HEK293 (cell line): ENCODE data around the gene RDH5.

ENCODE experiments used
- KLF10 ChIP-seq: fragments of 450-650 bp; IDR thresholded peaks from 2 replicates; pipeline ENCODE4 v1.5.1; 2018; ENCODE audit warnings: missing biosample characterization, mild to moderate bottlenecking, missing genetic modification characterization
- REPIN1 ChIP-seq: fragments of 450-650 bp; formaldehyde crosslinking; IDR thresholded peaks from 2 replicates; pipeline ENCODE4 v1.5.1; 2017; ENCODE audit warnings: missing biosample characterization, missing genetic modification characterization, low read depth
- SCRT1 ChIP-seq: fragments of 450-650 bp; formaldehyde crosslinking; IDR thresholded peaks from 2 replicates; pipeline ENCODE4 v1.5.1; 2016; ENCODE audit warnings: missing biosample characterization, missing genetic modification characterization, borderline replicate concordance
- ZFP41 ChIP-seq: fragments of 450-650 bp; formaldehyde crosslinking; IDR thresholded peaks from 2 replicates; pipeline ENCODE4 v1.5.1; 2016; ENCODE audit warnings: missing biosample characterization, missing genetic modification characterization, borderline replicate concordance
- ZNF155 ChIP-seq: fragments of 450-650 bp; formaldehyde crosslinking; IDR thresholded peaks from 2 replicates; pipeline ENCODE4 v1.5.1; 2016; ENCODE audit warnings: missing biosample characterization, missing genetic modification characterization
- ZNF266 ChIP-seq: fragments of 450-650 bp; formaldehyde crosslinking; IDR thresholded peaks from 2 replicates; pipeline ENCODE4 v1.5.1; 2016; ENCODE audit warnings: missing biosample characterization, missing genetic modification characterization, low read depth
- ZNF274 ChIP-seq, 2 experiments: fragments of 200-500 bp in 1 of 2; fragments of 450-650 bp in 1 of 2; sonication (Bioruptor generic) in 1 of 2; formaldehyde crosslinking in 1 of 2; IDR thresholded peaks; 2 replicates each; pipeline versions ENCODE4 v1.5.1 to v1.6.1; 2014 to 2016; ENCODE audit warnings: borderline replicate concordance in 1 of 2, inconsistent platforms in 1 of 2, low read length in 1 of 2, missing biosample characterization in 1 of 2, missing genetic modification characterization in 1 of 2
- ZNF335 ChIP-seq: fragments of 450-650 bp; formaldehyde crosslinking; conservative IDR thresholded peaks from 2 replicates; pipeline ENCODE4 v1.5.1; 2016; ENCODE audit warnings: missing biosample characterization, missing genetic modification characterization
- ZNF391 ChIP-seq: fragments of 450-650 bp; formaldehyde crosslinking; IDR thresholded peaks from 2 replicates; pipeline ENCODE4 v1.5.1; 2016; ENCODE audit warnings: low read depth, missing biosample characterization, missing genetic modification characterization, borderline replicate concordance
- ZNF521 ChIP-seq: fragments of 450-650 bp; formaldehyde crosslinking; IDR thresholded peaks from 2 replicates; pipeline ENCODE4 v1.5.1; 2017; ENCODE audit warnings: missing biosample characterization, mild to moderate bottlenecking, missing genetic modification characterization
- ZNF629 ChIP-seq: fragments of 450-650 bp; formaldehyde crosslinking; IDR thresholded peaks from 2 replicates; pipeline ENCODE4 v1.5.1; 2017; ENCODE audit warnings: missing biosample characterization, missing genetic modification characterization
- ZNF747 ChIP-seq: fragments of 450-650 bp; formaldehyde crosslinking; IDR thresholded peaks from 2 replicates; pipeline ENCODE4 v1.5.1; 2016; ENCODE audit warnings: missing biosample characterization, missing genetic modification characterization
- ZNF792 ChIP-seq: fragments of 450-650 bp; formaldehyde crosslinking; IDR thresholded peaks from 2 replicates; pipeline ENCODE4 v1.5.1; 2016; ENCODE audit warnings: missing biosample characterization, missing genetic modification characterization
- TF ChIP-seq, protein P1 (sequence below): fragments of 450-650 bp; formaldehyde crosslinking; IDR thresholded peaks from 2 replicates; pipeline ENCODE4 v1.5.1; 2016; ENCODE audit warnings: missing biosample characterization, missing genetic modification characterization
- TF ChIP-seq, protein P2 (sequence below): IDR thresholded peaks from 2 replicates; pipeline ENCODE4 v1.6.1; 2011; ENCODE audit warnings: mild to moderate bottlenecking, low read depth, low read length, borderline replicate concordance
- TF ChIP-seq, protein P3 (sequence below): fragments of 450-650 bp; formaldehyde crosslinking; IDR thresholded peaks from 2 replicates; pipeline ENCODE4 v1.5.1; 2016; ENCODE audit warnings: missing biosample characterization, missing genetic modification characterization
- TF ChIP-seq, protein P4 (sequence below): fragments of 450-650 bp; formaldehyde crosslinking; conservative IDR thresholded peaks from 2 replicates; pipeline ENCODE4 v1.5.1; 2016; ENCODE audit warnings: low read depth, missing biosample characterization, missing genetic modification characterization
- TF ChIP-seq, protein P5 (sequence below): fragments of 450-650 bp; formaldehyde crosslinking; IDR thresholded peaks from 2 replicates; pipeline ENCODE4 v1.5.1; 2016; ENCODE audit warnings: missing biosample characterization, missing genetic modification characterization
- TF ChIP-seq, protein P6 (sequence below): fragments of 450-650 bp; formaldehyde crosslinking; IDR thresholded peaks from 2 replicates; pipeline ENCODE4 v1.5.1; 2016; ENCODE audit warnings: missing biosample characterization, missing genetic modification characterization
- TF ChIP-seq, protein P7 (sequence below): fragments of 450-650 bp; formaldehyde crosslinking; IDR thresholded peaks from 2 replicates; pipeline ENCODE4 v1.5.1; 2016; ENCODE audit warnings: missing biosample characterization, missing genetic modification characterization

The RDH5 gene

DNA sequence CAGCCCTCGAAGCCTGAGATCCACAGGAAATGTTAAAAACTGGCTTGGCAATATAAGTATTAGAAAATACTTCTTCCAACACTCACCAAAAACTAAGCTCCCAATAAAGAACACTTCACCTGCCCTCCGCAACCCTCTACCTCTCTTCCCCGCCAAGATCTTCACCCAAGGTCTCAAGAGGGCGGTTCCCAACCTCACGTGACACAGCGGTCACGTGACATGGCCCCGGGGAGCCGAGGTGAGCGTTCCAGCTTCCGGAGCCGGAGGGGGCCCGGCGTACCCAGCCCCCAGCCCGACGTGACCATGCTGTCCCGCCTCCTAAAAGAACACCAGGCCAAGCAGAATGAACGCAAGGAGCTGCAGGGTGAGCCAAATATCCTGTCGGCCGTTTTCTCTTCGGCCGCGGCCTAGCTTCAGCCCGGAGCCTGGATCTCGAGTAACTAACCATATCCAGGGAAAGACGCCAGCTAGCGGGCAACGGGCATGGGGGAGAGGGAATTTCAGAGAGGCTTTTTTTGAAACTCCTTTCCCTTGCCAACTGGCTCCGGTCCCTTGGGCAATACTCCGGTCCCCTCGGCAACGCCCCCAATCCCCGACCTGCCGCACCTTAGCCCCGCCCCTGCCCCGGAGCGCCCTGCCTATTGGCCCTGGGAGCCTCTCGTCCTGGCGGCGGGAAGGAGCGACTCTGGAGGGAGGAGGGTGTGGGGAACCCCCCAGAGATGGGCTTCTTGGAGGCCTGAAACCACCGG lies 4.2 kb upstream of the RDH5 start, which contains the start of gene BLOC1S1 (continued):
- TF ChIP-seq, protein P1, sequence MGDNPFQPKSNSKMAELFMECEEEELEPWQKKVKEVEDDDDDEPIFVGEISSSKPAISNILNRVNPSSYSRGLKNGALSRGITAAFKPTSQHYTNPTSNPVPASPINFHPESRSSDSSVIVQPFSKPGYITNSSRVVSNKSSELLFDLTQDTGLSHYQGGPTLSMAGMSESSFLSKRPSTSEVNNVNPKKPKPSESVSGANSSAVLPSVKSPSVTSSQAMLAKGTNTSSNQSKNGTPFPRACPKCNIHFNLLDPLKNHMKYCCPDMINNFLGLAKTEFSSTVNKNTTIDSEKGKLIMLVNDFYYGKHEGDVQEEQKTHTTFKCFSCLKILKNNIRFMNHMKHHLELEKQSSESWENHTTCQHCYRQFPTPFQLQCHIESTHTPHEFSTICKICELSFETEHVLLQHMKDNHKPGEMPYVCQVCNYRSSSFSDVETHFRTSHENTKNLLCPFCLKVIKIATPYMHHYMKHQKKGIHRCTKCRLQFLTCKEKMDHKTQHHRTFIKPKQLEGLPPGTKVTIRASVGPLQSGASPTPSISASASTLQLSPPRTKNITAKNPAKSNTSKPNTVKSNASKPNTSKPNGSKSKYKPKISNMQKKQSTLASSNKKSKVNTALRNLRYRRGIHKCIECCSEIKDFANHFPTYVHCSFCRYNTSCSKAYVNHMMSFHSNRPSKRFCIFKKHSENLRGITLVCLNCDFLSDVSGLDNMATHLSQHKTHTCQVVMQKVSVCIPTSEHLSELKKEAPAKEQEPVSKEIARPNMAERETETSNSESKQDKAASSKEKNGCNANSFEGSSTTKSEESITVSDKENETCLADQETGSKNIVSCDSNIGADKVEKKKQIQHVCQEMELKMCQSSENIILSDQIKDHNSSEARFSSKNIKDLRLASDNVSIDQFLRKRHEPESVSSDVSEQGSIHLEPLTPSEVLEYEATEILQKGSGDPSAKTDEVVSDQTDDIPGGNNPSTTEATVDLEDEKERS, result no peak
- TF ChIP-seq ZNF274 (IDR thresholded peaks at IDR 0.05; ENCODE audit: low read length), result no peak
- no peak for TF ChIP-seq ZNF274 (tag by site-specific recombination; IDR thresholded peaks at IDR 0.05; ENCODE audit: borderline replicate concordance)
- no peak for TF ChIP-seq ZNF155 (tag by site-specific recombination)
- no peak for TF ChIP-seq ZNF792 (tag by site-specific recombination)
- TF ChIP-seq ZFP41 (tag by site-specific recombination), result no peak
- TF ChIP-seq, protein P2, sequence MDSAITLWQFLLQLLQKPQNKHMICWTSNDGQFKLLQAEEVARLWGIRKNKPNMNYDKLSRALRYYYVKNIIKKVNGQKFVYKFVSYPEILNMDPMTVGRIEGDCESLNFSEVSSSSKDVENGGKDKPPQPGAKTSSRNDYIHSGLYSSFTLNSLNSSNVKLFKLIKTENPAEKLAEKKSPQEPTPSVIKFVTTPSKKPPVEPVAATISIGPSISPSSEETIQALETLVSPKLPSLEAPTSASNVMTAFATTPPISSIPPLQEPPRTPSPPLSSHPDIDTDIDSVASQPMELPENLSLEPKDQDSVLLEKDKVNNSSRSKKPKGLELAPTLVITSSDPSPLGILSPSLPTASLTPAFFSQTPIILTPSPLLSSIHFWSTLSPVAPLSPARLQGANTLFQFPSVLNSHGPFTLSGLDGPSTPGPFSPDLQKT, result peak; percentile 59; the same call in 1 of the 2 replicates
- TF ChIP-seq REPIN1 (tag by site-specific recombination), result no peak
- no peak for TF ChIP-seq ZNF521
- TF ChIP-seq, protein P3, sequence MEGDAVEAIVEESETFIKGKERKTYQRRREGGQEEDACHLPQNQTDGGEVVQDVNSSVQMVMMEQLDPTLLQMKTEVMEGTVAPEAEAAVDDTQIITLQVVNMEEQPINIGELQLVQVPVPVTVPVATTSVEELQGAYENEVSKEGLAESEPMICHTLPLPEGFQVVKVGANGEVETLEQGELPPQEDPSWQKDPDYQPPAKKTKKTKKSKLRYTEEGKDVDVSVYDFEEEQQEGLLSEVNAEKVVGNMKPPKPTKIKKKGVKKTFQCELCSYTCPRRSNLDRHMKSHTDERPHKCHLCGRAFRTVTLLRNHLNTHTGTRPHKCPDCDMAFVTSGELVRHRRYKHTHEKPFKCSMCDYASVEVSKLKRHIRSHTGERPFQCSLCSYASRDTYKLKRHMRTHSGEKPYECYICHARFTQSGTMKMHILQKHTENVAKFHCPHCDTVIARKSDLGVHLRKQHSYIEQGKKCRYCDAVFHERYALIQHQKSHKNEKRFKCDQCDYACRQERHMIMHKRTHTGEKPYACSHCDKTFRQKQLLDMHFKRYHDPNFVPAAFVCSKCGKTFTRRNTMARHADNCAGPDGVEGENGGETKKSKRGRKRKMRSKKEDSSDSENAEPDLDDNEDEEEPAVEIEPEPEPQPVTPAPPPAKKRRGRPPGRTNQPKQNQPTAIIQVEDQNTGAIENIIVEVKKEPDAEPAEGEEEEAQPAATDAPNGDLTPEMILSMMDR (tag by site-specific recombination), result peak; percentile 34; the same call in 1 of the 2 replicates
- TF ChIP-seq, protein P4, sequence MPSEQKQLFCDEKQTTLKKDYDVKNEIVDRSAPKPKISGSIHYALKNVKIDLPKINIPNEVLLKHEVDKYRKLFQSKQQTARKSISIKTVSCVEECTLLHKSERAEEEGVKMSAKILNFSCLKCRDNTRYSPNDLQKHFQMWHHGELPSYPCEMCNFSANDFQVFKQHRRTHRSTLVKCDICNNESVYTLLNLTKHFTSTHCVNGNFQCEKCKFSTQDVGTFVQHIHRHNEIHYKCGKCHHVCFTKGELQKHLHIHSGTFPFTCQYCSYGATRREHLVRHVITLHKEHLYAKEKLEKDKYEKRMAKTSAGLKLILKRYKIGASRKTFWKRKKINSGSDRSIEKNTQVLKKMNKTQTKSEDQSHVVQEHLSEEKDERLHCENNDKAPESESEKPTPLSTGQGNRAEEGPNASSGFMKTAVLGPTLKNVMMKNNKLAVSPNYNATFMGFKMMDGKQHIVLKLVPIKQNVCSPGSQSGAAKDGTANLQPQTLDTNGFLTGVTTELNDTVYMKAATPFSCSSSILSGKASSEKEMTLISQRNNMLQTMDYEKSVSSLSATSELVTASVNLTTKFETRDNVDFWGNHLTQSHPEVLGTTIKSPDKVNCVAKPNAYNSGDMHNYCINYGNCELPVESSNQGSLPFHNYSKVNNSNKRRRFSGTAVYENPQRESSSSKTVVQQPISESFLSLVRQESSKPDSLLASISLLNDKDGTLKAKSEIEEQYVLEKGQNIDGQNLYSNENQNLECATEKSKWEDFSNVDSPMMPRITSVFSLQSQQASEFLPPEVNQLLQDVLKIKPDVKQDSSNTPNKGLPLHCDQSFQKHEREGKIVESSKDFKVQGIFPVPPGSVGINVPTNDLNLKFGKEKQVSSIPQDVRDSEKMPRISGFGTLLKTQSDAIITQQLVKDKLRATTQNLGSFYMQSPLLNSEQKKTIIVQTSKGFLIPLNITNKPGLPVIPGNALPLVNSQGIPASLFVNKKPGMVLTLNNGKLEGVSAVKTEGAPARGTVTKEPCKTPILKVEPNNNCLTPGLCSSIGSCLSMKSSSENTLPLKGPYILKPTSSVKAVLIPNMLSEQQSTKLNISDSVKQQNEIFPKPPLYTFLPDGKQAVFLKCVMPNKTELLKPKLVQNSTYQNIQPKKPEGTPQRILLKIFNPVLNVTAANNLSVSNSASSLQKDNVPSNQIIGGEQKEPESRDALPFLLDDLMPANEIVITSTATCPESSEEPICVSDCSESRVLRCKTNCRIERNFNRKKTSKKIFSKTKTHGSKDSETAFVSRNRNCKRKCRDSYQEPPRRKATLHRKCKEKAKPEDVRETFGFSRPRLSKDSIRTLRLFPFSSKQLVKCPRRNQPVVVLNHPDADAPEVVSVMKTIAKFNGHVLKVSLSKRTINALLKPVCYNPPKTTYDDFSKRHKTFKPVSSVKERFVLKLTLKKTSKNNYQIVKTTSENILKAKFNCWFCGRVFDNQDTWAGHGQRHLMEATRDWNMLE, result peak; percentile 70
- TF ChIP-seq ZNF629 (tag by site-specific recombination), result peak; percentile 85
- TF ChIP-seq SCRT1 (tag by site-specific recombination), result no peak
- peak; percentile 97 for TF ChIP-seq ZNF335 (tag by site-specific recombination)
- TF ChIP-seq ZNF391 (tag by site-specific recombination), result peak; percentile 95; the same call in 1 of the 2 replicates
- TF ChIP-seq, protein P5, sequence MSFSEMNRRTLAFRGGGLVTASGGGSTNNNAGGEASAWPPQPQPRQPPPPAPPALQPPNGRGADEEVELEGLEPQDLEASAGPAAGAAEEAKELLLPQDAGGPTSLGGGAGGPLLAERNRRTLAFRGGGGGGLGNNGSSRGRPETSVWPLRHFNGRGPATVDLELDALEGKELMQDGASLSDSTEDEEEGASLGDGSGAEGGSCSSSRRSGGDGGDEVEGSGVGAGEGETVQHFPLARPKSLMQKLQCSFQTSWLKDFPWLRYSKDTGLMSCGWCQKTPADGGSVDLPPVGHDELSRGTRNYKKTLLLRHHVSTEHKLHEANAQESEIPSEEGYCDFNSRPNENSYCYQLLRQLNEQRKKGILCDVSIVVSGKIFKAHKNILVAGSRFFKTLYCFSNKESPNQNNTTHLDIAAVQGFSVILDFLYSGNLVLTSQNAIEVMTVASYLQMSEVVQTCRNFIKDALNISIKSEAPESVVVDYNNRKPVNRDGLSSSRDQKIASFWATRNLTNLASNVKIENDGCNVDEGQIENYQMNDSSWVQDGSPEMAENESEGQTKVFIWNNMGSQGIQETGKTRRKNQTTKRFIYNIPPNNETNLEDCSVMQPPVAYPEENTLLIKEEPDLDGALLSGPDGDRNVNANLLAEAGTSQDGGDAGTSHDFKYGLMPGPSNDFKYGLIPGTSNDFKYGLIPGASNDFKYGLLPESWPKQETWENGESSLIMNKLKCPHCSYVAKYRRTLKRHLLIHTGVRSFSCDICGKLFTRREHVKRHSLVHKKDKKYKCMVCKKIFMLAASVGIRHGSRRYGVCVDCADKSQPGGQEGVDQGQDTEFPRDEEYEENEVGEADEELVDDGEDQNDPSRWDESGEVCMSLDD, result peak; percentile 79
- 0 out of 2 replicates have a peak, but pooled peaks have one; percentile 14 for TF ChIP-seq ZNF266 (tag by site-specific recombination)
- peak; percentile 98 for TF ChIP-seq KLF10 (tag by site-specific recombination)
- TF ChIP-seq, protein P6, sequence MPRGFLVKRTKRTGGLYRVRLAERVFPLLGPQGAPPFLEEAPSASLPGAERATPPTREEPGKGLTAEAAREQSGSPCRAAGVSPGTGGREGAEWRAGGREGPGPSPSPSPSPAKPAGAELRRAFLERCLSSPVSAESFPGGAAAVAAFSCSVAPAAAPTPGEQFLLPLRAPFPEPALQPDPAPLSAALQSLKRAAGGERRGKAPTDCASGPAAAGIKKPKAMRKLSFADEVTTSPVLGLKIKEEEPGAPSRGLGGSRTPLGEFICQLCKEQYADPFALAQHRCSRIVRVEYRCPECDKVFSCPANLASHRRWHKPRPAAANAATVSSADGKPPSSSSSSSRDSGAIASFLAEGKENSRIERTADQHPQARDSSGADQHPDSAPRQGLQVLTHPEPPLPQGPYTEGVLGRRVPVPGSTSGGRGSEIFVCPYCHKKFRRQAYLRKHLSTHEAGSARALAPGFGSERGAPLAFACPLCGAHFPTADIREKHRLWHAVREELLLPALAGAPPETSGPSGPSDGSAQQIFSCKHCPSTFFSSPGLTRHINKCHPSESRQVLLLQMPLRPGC (tag by site-specific recombination), result peak; percentile 90; the same call in 1 of the 2 replicates
- TF ChIP-seq, protein P7, sequence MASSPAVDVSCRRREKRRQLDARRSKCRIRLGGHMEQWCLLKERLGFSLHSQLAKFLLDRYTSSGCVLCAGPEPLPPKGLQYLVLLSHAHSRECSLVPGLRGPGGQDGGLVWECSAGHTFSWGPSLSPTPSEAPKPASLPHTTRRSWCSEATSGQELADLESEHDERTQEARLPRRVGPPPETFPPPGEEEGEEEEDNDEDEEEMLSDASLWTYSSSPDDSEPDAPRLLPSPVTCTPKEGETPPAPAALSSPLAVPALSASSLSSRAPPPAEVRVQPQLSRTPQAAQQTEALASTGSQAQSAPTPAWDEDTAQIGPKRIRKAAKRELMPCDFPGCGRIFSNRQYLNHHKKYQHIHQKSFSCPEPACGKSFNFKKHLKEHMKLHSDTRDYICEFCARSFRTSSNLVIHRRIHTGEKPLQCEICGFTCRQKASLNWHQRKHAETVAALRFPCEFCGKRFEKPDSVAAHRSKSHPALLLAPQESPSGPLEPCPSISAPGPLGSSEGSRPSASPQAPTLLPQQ (tag by site-specific recombination), result peak; percentile 89
- no peak for TF ChIP-seq ZNF747
